GM12872 (cell line): ENCODE results near the gene ATXN7L1.

Source experiments
- CTCF ChIP-seq: IDR thresholded peaks from 3 replicates; pipeline ENCODE4 v1.5.1; 2011; ENCODE audit warnings: low read depth, mild to moderate bottlenecking, low read length, moderate library complexity; ENCODE audit not compliant: insufficient read depth

Gene ATXN7L1

DNA sequence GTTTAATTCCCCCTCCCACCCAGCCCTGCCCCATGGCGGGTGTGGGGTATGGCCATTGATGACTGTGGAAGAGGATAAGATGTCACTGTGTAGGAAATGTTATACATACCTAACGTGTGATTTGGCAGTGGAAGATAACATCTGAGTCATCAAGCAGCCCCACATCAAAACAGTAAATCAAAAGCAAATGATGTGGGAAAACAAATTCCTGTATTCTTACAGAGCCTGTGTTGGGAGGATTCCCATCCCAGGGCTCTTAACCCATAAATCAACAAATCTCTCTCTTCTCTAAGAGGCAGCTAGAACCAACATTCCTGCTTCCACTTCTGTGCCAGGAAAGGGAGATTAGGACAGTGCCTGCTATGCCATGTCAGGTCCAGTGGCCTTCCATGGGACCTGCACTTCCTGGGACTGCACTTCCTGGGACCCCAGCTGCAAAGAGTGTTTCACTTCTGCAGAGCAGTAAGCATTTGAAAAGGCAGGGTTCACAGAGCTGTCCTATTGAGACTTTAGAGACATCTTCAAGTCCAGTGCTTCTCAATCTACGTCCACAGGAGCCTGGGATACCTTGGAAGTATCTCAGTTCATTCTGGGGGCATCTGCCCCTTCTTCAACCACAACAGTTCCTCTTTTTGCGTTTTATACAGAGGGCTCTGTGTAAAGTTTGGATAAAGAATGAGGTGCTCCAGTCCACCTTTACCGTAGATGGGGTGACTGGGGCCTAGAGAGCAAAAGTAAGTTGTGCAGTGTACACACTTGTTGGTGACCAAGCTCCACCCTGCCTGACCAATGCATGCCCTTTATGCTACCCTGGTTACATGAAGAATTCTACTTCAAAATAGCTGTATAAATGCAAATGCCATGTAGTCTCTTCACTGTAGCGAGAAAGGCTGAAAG is 45.7 kb downstream of the ATXN7L1 start:
- no peak for TF ChIP-seq CTCF

DNA sequence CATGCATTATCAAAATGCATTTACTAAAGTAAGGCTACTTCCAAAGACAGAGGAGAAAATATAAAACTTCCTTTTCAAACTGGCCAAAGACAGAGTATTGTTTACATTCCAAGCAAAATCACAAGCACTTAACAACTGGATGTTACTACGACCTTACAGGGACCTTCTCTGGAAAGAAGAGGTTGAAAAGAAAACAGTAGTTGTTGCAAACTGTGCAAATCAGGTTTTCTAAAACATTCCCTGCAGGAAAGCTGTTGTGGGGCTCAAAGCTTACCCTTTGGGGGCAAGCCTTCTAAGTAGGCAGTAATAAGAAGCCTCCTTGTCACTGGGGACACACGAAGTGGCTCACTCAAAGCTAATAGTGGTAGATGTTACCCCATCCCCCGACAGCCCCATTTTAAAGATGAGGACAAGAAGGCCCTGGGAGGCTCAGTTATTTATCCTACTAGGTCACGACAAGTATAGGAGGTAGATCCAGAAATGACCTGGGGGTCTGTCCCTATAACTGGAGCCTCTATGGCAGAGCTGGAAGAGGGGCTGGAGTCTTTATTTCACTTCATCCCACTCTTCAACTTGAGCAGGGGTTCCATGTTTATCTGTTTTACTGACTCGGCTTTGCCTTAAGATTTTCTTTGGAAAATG is 46.6 kb downstream of the ATXN7L1 start:
- no peak for TF ChIP-seq CTCF

DNA sequence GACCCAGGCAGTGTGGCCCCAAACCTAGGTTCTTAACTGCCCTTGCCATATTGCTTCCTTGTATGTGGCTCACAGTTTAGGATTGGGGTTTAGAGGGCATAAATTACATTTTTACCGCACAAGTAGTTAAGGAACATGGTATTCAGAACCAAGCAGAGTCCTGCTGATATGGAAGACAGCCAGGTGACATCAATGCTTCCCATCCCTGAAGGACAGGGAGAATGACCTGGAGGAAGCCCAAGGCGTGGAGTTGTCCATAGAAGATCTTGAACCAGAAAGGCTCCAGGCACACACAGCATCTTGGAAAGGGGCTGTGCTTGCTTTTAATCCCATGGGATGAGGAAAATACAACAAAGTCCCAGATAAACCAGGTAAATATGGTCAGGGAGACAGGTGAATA is 48.3 kb downstream of the ATXN7L1 start:
- no peak for TF ChIP-seq CTCF

- no peak for TF ChIP-seq CTCF
Measured at GRCh38 chr7:105827151-105827875, 49.1 kb downstream of the ATXN7L1 start.

DNA sequence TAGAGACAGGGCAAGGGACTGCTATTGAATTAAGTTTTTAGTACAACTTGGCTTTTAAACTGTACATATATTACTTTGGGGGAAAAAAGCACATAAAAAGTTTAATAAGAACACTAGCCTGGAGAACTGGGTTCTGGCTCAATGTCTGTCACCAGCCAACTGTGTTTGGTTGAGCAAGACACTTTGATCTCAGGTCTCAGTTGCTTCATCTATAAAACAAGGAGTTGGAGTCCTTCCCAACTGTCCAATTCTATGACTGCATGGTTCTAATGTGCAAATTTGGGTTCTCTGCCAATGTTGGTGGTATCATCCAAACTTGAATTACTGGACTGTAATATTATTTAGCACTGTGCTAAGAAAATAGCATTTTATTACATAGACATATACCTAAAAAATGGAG is 50.3 kb downstream of the ATXN7L1 start:
- no peak for TF ChIP-seq CTCF

GRCh38 chr7:105825371-105825770 is 51.0 kb downstream of the ATXN7L1 start:
- TF ChIP-seq CTCF: no peak

DNA sequence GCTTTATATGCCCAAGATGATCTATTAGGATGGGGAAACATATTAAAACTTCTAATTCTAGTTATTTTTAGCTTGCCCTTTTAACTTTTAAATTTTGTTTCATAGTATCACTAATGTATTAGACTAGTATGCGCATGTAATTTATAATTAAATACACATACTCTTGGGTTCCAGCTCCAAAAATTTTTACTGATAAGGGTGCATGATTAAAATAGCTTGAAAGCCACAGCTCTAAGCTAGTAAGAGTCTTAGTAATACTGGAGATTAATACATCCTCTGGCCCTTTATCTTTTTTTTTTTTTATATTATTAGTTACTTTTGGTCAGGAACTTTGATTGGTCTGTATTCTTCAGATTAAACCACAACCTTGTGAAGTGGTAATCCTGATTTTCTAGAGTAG is 53.6 kb downstream of the ATXN7L1 start:
- TF ChIP-seq CTCF: no peak
